ENCODE results near the gene SMIM31. TPM values are rescaled to one million over a fixed set of nuclear protein-coding genes. Genes with fewer than 3 reads are reported as not detected.
A peak's percentile ranks its signal among the peaks of the same experiment; 100 is the strongest.

Gene SMIM31
- polyA plus RNA-seq, 4 donors, result 16.7 to 86.1 (median 33.0) TPM

DNA sequence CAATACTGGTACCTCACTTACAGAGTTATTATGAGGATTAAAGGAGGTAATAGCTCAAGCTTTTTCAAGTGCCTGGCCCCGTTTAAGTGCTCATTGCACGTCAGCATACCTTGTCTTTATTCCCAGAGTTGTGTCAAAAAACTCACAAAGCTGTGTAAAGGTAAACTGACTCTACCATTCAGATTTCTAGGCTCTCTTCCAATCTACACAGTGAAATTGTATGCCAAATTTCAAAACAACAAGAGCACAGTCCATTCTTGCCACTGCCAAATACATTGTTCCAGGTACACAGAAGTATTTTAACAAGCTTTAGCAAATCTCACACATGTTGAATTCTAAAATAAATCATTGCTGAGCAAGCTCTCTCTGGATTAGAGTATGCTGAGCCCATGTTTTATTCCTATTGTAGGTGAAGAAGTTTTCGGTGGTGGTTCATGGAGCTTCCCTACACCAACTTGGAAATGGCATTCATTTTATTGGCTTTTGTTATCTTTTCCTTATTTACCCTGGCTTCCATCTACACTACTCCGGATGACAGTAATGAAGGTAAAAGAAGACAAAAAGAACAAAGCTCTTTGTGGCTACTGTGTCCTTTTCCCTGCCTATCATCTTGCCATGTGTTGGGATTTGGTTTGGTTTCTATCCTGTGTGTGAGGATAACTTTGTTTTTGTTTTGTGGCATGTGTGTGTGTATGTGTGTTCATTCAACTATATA, 16.2 kb downstream of the SMIM31 start:
- no peak for FAIRE-seq
- 40 to 65% (median 47%) methylated on average over 4 of the region's 4 CpGs for WGBS, 3 donors

DNA sequence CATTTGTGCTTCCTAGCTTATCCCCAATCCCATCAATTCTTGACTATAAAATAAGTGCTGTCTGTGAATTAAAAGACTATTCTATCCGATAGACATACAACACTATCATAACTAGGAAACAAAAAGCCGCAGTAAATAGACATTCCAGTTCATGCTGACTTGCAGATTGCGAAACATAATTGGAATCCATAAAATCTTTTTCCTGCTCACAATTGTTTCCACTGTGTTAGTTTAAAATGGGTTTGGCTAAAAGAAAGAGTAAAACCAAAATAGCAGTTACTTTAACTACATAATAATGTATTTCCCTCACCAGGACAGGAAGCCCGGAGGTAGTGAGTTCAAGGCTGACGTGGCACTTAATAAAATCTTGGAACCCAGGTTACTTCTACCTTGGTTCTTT, 17.2 kb downstream of the SMIM31 start:
- Histone ChIP-seq H3K27me3 (ENCODE audit: control insufficient read depth in 3 of 3, insufficient read depth in 3 of 3, low read length in 3 of 3) (no peaks in the 10 kb centered on the region), H3K4me1 (ENCODE audit: control insufficient read depth in 3 of 3, insufficient read depth in 2 of 3, low read depth in 1 of 3, low read length in 2 of 3) (no peaks in the 10 kb centered on the region), H3K27ac (ENCODE audit: low read depth in 1 of 3, low read length in 2 of 3) (no peak overlapping the region), H3K36me3 (ENCODE audit: control insufficient read depth in 3 of 3, insufficient read depth in 2 of 3, low read depth in 1 of 3, low read length in 3 of 3) (no peaks in the 10 kb centered on the region), H3K9me3 (ENCODE audit: control insufficient read depth in 2 of 2, insufficient read depth in 1 of 2, low read depth in 1 of 2, low read length in 1 of 2) (no peaks in the 10 kb centered on the region), H3K4me3 (ENCODE audit: low read depth in 1 of 3, low read length in 3 of 3) (no peak overlapping the region)
- 70 to 87% (median 79%) methylated on average over 5 of the region's 5 CpGs for WGBS, 3 donors
- FAIRE-seq, result no peak
- no peak for DNase-seq

More for the DNA sequence above, 16.2 kb downstream of the SMIM31 start:
- no peaks in the 10 kb centered on the region for H3K27me3 ChIP-seq (ENCODE audit: control insufficient read depth in 3 of 3, insufficient read depth in 3 of 3, low read length in 3 of 3)
- H3K9me3 ChIP-seq (ENCODE audit: control insufficient read depth in 2 of 2, insufficient read depth in 1 of 2, low read depth in 1 of 2, low read length in 1 of 2), result no peaks in the 10 kb centered on the region
- no peak overlapping the region for H3K27ac ChIP-seq (ENCODE audit: low read depth in 1 of 3, low read length in 2 of 3)
- no peak for DNase-seq
- H3K4me1 ChIP-seq (ENCODE audit: control insufficient read depth in 3 of 3, insufficient read depth in 2 of 3, low read depth in 1 of 3, low read length in 2 of 3), result no peaks in the 10 kb centered on the region
- H3K4me3 ChIP-seq (ENCODE audit: low read depth in 1 of 3, low read length in 3 of 3), result no peak overlapping the region
- H3K36me3 ChIP-seq (ENCODE audit: control insufficient read depth in 3 of 3, insufficient read depth in 2 of 3, low read depth in 1 of 3, low read length in 3 of 3), result no peaks in the 10 kb centered on the region

- DNase-seq (no peak), FAIRE-seq (no peak)
- no peaks in the 10 kb centered on the region for H3K9me3 ChIP-seq (ENCODE audit: control insufficient read depth in 2 of 2, insufficient read depth in 1 of 2, low read depth in 1 of 2, low read length in 1 of 2)
- no peak overlapping the region for H3K4me3 ChIP-seq (ENCODE audit: low read depth in 1 of 3, low read length in 3 of 3)
- WGBS, 3 donors, result 81 to 89% (median 87%) methylated on average over 7 of the region's 7 CpGs
- H3K27ac ChIP-seq (ENCODE audit: low read depth in 1 of 3, low read length in 2 of 3), result no peak overlapping the region
- no peaks in the 10 kb centered on the region for H3K4me1 ChIP-seq (ENCODE audit: control insufficient read depth in 3 of 3, insufficient read depth in 2 of 3, low read depth in 1 of 3, low read length in 2 of 3)
- no peaks in the 10 kb centered on the region for H3K36me3 ChIP-seq (ENCODE audit: control insufficient read depth in 3 of 3, insufficient read depth in 2 of 3, low read depth in 1 of 3, low read length in 3 of 3)
- no peaks in the 10 kb centered on the region for H3K27me3 ChIP-seq (ENCODE audit: control insufficient read depth in 3 of 3, insufficient read depth in 3 of 3, low read length in 3 of 3)
Observed at GRCh38 chr4:164772076-164772475, 18.1 kb downstream of the SMIM31 start.

GRCh38 chr4:164779080-164779479, 25.1 kb downstream of the SMIM31 start:
- no peak overlapping the region for H3K27ac ChIP-seq (ENCODE audit: low read depth in 1 of 3, low read length in 2 of 3)
- no peaks in the 10 kb centered on the region for H3K27me3 ChIP-seq (ENCODE audit: control insufficient read depth in 3 of 3, insufficient read depth in 3 of 3, low read length in 3 of 3)
- peaks cover 0 to 3% (median 2%) of the 10 kb centered on the region in 3 donors for H3K36me3 ChIP-seq (ENCODE audit: control insufficient read depth in 3 of 3, insufficient read depth in 2 of 3, low read depth in 1 of 3, low read length in 3 of 3)
- no peak overlapping the region for H3K4me3 ChIP-seq (ENCODE audit: low read depth in 1 of 3, low read length in 3 of 3)
- 89 to 92% (median 89%) methylated on average over 7 of the region's 7 CpGs for WGBS, 3 donors
- no peak for DNase-seq
- no peaks in the 10 kb centered on the region for H3K9me3 ChIP-seq (ENCODE audit: control insufficient read depth in 2 of 2, insufficient read depth in 1 of 2, low read depth in 1 of 2, low read length in 1 of 2)
- no peaks in the 10 kb centered on the region for H3K4me1 ChIP-seq (ENCODE audit: control insufficient read depth in 3 of 3, insufficient read depth in 2 of 3, low read depth in 1 of 3, low read length in 2 of 3)
- FAIRE-seq, result no peak

GRCh38 chr4:164779811-164780216, 25.9 kb downstream of the SMIM31 start:
- no peaks in the 10 kb centered on the region for H3K4me1 ChIP-seq (ENCODE audit: control insufficient read depth in 3 of 3, insufficient read depth in 2 of 3, low read depth in 1 of 3, low read length in 2 of 3)
- no peaks in the 10 kb centered on the region for H3K27me3 ChIP-seq (ENCODE audit: control insufficient read depth in 3 of 3, insufficient read depth in 3 of 3, low read length in 3 of 3)
- no peak overlapping the region for H3K27ac ChIP-seq (ENCODE audit: low read depth in 1 of 3, low read length in 2 of 3)
- peak in 1 of 2 donors; percentile 51 for DNase-seq
- WGBS, 3 donors, result 53 to 59% (median 56%) methylated on average over 7 of the region's 7 CpGs
- no peaks in the 10 kb centered on the region for H3K9me3 ChIP-seq (ENCODE audit: control insufficient read depth in 2 of 2, insufficient read depth in 1 of 2, low read depth in 1 of 2, low read length in 1 of 2)
- peaks cover 0 to 3% (median 2%) of the 10 kb centered on the region in 3 donors for H3K36me3 ChIP-seq (ENCODE audit: control insufficient read depth in 3 of 3, insufficient read depth in 2 of 3, low read depth in 1 of 3, low read length in 3 of 3)
- no peak for FAIRE-seq
- no peak overlapping the region for H3K4me3 ChIP-seq (ENCODE audit: low read depth in 1 of 3, low read length in 3 of 3)

DNA sequence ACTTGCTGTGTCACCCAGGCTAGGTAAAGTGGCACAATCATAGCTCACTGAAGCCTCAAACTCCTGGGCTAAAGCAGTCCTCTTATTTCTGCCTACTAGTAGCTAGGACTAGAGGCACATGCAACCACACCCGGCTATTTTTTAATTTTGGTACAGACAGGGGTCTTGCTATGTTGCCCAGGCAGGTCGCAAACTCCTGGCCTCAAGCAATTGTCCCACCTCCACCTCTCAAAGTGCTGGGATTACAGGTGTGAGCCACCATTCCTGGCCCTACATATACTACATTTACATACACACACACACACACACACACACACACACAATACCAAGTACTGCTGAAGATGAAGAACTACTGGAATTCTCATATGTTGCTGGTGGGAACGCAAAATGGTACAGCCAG, 26.9 kb downstream of the SMIM31 start:
- H3K4me1 ChIP-seq (ENCODE audit: control insufficient read depth in 3 of 3, insufficient read depth in 2 of 3, low read depth in 1 of 3, low read length in 2 of 3), result no peaks in the 10 kb centered on the region
- H3K27ac ChIP-seq (ENCODE audit: low read depth in 1 of 3, low read length in 2 of 3), result no peak overlapping the region
- 87 to 96% (median 92%) methylated on average over 3 of the region's 3 CpGs for WGBS, 3 donors
- FAIRE-seq (no peak), DNase-seq (no peak)
- H3K4me3 ChIP-seq (ENCODE audit: low read depth in 1 of 3, low read length in 3 of 3), result no peak overlapping the region
- H3K36me3 ChIP-seq (ENCODE audit: control insufficient read depth in 3 of 3, insufficient read depth in 2 of 3, low read depth in 1 of 3, low read length in 3 of 3), result peaks cover 0 to 3% (median 2%) of the 10 kb centered on the region in 3 donors
- H3K27me3 ChIP-seq (ENCODE audit: control insufficient read depth in 3 of 3, insufficient read depth in 3 of 3, low read length in 3 of 3), result no peaks in the 10 kb centered on the region
- no peaks in the 10 kb centered on the region for H3K9me3 ChIP-seq (ENCODE audit: control insufficient read depth in 2 of 2, insufficient read depth in 1 of 2, low read depth in 1 of 2, low read length in 1 of 2)

DNA sequence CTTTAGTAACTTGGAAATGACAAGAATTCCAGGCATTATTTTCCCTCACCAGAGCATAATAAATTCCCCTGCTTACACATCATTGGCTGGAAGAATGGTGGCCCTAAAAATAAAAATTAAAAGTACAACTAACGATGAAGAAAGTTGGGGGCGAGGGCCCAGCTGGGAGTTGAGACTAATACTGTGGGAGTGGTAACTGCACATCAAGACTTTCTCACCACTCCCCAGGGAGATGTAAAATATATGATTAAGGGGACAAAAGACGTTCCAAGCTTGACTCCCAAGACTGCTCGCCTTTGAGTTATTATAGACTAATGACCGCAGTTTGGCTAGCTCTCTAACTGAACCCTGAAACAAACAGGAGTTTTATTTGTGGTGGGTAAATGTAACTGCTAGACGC, 30.0 kb downstream of the SMIM31 start:
- Histone ChIP-seq H3K9me3 (ENCODE audit: control insufficient read depth in 2 of 2, insufficient read depth in 1 of 2, low read depth in 1 of 2, low read length in 1 of 2) (no peaks in the 10 kb centered on the region), H3K36me3 (ENCODE audit: control insufficient read depth in 3 of 3, insufficient read depth in 2 of 3, low read depth in 1 of 3, low read length in 3 of 3) (no peaks in the 10 kb centered on the region), H3K4me1 (ENCODE audit: control insufficient read depth in 3 of 3, insufficient read depth in 2 of 3, low read depth in 1 of 3, low read length in 2 of 3) (no peaks in the 10 kb centered on the region), H3K4me3 (ENCODE audit: low read depth in 1 of 3, low read length in 3 of 3) (no peak overlapping the region), H3K27ac (ENCODE audit: low read depth in 1 of 3, low read length in 2 of 3) (no peak overlapping the region), H3K27me3 (ENCODE audit: control insufficient read depth in 3 of 3, insufficient read depth in 3 of 3, low read length in 3 of 3) (no peaks in the 10 kb centered on the region)
- DNase-seq, result no peak
- 69 to 90% (median 81%) methylated on average over 6 of the region's 6 CpGs for WGBS, 3 donors
- no peak for FAIRE-seq

- FAIRE-seq, result no peak
Observed at GRCh38 chr4:164789047-164789446, 35.1 kb downstream of the SMIM31 start.

GRCh38 chr4:164790249-164790648, 36.3 kb downstream of the SMIM31 start:
- FAIRE-seq, result no peak
- no peak overlapping the region for H3K4me3 ChIP-seq (ENCODE audit: low read depth in 1 of 3, low read length in 3 of 3)
- H3K27me3 ChIP-seq (ENCODE audit: control insufficient read depth in 3 of 3, insufficient read depth in 3 of 3, low read length in 3 of 3), result no peaks in the 10 kb centered on the region
- peak; percentile 11 to 62 for DNase-seq
- H3K27ac ChIP-seq (ENCODE audit: low read depth in 1 of 3, low read length in 2 of 3), result peak overlapping the region in 1 of 3 donors; percentile 66
- H3K9me3 ChIP-seq (ENCODE audit: control insufficient read depth in 2 of 2, insufficient read depth in 1 of 2, low read depth in 1 of 2, low read length in 1 of 2), result no peaks in the 10 kb centered on the region
- no peaks in the 10 kb centered on the region for H3K36me3 ChIP-seq (ENCODE audit: control insufficient read depth in 3 of 3, insufficient read depth in 2 of 3, low read depth in 1 of 3, low read length in 3 of 3)
- peaks cover 0 to 5% (median 0%) of the 10 kb centered on the region in 3 donors for H3K4me1 ChIP-seq (ENCODE audit: control insufficient read depth in 3 of 3, insufficient read depth in 2 of 3, low read depth in 1 of 3, low read length in 2 of 3)

More at GRCh38 chr4:164789047-164789446, 35.1 kb downstream of the SMIM31 start:
- no peaks in the 10 kb centered on the region for H3K9me3 ChIP-seq (ENCODE audit: control insufficient read depth in 2 of 2, insufficient read depth in 1 of 2, low read depth in 1 of 2, low read length in 1 of 2)
- H3K4me1 ChIP-seq (ENCODE audit: control insufficient read depth in 3 of 3, insufficient read depth in 2 of 3, low read depth in 1 of 3, low read length in 2 of 3), result peaks cover 0 to 5% (median 0%) of the 10 kb centered on the region in 3 donors
- peak overlapping the region in 1 of 3 donors; percentile 49 for H3K27ac ChIP-seq (ENCODE audit: low read depth in 1 of 3, low read length in 2 of 3)
- no peak overlapping the region for H3K4me3 ChIP-seq (ENCODE audit: low read depth in 1 of 3, low read length in 3 of 3)
- 80 to 100% (median 86%) methylated on average over 1 of the region's 1 CpG for WGBS, 3 donors
- H3K36me3 ChIP-seq (ENCODE audit: control insufficient read depth in 3 of 3, insufficient read depth in 2 of 3, low read depth in 1 of 3, low read length in 3 of 3), result no peaks in the 10 kb centered on the region
- peak in 1 of 2 donors; percentile 36 for DNase-seq
- no peaks in the 10 kb centered on the region for H3K27me3 ChIP-seq (ENCODE audit: control insufficient read depth in 3 of 3, insufficient read depth in 3 of 3, low read length in 3 of 3)

Data from small intestine (tissue), 7 donors.